ENCODE measurements around the gene IGFN1.

DNA sequence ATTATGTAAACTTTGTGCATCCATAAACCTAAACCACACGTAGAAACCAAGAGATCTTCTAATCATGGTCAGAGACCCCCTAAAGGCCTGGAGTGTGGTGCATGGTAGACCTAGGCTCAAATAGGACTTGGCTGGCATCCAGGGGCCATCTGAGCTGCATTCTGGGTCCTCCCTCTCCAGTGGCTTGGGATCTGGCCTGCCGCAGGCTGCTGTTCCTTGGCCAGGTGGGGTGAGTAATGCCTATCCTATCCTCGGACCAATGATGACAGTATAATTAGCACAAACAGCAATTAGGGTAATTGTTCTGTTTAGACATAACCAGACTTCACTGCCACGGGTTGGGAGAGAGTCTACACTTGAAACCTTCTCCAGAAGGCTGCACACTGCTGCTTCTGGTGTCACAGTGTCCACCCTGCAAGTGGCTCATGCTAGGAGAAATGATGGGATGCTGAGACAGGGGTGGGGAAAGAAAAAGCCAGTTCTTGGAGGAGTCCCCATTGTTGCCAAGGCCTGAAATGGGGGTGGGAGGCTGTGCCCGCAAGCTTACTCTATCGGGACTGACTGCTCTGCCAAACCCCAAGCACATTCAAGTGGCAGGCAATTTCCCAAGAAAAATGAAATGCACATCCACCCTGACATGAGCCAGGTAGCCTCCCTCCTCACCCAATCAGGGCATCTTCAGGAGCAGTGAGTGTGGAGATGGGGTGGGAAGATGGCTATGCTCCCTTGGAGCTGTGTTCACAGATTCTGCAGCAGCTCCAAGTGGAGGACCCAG is 80.2 kb downstream of the IGFN1 start:
- TF ChIP-seq, protein P1, sequence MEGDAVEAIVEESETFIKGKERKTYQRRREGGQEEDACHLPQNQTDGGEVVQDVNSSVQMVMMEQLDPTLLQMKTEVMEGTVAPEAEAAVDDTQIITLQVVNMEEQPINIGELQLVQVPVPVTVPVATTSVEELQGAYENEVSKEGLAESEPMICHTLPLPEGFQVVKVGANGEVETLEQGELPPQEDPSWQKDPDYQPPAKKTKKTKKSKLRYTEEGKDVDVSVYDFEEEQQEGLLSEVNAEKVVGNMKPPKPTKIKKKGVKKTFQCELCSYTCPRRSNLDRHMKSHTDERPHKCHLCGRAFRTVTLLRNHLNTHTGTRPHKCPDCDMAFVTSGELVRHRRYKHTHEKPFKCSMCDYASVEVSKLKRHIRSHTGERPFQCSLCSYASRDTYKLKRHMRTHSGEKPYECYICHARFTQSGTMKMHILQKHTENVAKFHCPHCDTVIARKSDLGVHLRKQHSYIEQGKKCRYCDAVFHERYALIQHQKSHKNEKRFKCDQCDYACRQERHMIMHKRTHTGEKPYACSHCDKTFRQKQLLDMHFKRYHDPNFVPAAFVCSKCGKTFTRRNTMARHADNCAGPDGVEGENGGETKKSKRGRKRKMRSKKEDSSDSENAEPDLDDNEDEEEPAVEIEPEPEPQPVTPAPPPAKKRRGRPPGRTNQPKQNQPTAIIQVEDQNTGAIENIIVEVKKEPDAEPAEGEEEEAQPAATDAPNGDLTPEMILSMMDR (IDR thresholded peaks at IDR 0.05; ENCODE audit: poor library complexity, severe bottlenecking), result no peak
- TF ChIP-seq EP300 (conservative IDR thresholded peaks at IDR 0.05; ENCODE audit: poor library complexity, severe bottlenecking) (no peak), POLR2AphosphoS5 (IDR thresholded peaks at IDR 0.05) (no peak)
- TF ChIP-seq, protein P2, sequence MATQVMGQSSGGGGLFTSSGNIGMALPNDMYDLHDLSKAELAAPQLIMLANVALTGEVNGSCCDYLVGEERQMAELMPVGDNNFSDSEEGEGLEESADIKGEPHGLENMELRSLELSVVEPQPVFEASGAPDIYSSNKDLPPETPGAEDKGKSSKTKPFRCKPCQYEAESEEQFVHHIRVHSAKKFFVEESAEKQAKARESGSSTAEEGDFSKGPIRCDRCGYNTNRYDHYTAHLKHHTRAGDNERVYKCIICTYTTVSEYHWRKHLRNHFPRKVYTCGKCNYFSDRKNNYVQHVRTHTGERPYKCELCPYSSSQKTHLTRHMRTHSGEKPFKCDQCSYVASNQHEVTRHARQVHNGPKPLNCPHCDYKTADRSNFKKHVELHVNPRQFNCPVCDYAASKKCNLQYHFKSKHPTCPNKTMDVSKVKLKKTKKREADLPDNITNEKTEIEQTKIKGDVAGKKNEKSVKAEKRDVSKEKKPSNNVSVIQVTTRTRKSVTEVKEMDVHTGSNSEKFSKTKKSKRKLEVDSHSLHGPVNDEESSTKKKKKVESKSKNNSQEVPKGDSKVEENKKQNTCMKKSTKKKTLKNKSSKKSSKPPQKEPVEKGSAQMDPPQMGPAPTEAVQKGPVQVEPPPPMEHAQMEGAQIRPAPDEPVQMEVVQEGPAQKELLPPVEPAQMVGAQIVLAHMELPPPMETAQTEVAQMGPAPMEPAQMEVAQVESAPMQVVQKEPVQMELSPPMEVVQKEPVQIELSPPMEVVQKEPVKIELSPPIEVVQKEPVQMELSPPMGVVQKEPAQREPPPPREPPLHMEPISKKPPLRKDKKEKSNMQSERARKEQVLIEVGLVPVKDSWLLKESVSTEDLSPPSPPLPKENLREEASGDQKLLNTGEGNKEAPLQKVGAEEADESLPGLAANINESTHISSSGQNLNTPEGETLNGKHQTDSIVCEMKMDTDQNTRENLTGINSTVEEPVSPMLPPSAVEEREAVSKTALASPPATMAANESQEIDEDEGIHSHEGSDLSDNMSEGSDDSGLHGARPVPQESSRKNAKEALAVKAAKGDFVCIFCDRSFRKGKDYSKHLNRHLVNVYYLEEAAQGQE (IDR thresholded peaks at IDR 0.05; ENCODE audit: borderline replicate concordance), result no peak
